HepG2 (cell line): ENCODE measurements around the gene VRK3. TPM values are rescaled to one million over a fixed set of nuclear protein-coding genes. Genes with fewer than 3 reads are reported as not detected.

Experiments used
- DPF2 ChIP-seq: sonication (generic); formaldehyde crosslinking; IDR thresholded peaks from 2 replicates; pipeline ENCODE4 v1.4.0; 2020; ENCODE audit warnings: mild to moderate bottlenecking, low read depth, missing genetic modification reagents, borderline replicate concordance
- FOXJ3 ChIP-seq: sonication (generic); formaldehyde crosslinking; IDR thresholded peaks from 2 replicates; pipeline ENCODE4 v1.4.0; 2020; ENCODE audit warnings: missing genetic modification reagents, mild to moderate bottlenecking, borderline replicate concordance
- HOXD1 ChIP-seq: sonication (generic); formaldehyde crosslinking; IDR thresholded peaks from 2 replicates; pipeline ENCODE4 v1.5.0; 2020; ENCODE audit warnings: missing genetic modification reagents
- SIN3A ChIP-seq: IDR thresholded peaks from 2 replicates; pipeline ENCODE4 v1.6.1; 2011; ENCODE audit warnings: low read depth, mild to moderate bottlenecking, control low read depth, low read length, borderline replicate concordance
- TCF7 ChIP-seq: sonication (generic); IDR thresholded peaks from 2 replicates; pipeline ENCODE4 v1.6.1; 2016; ENCODE audit warnings: antibody characterized with exemption, low read depth
- ZBTB25 ChIP-seq: IDR thresholded peaks from 2 replicates; pipeline ENCODE4 v1.6.1; 2018; ENCODE audit warnings: missing genetic modification reagents
- ZBTB8A ChIP-seq: sonication (generic); formaldehyde crosslinking; IDR thresholded peaks from 2 replicates; pipeline ENCODE4 v1.4.0; 2020; ENCODE audit warnings: mild to moderate bottlenecking, low read depth, missing genetic modification reagents, borderline replicate concordance
- ZNF407 ChIP-seq: sonication (generic); formaldehyde crosslinking; IDR thresholded peaks from one replicate; pipeline ENCODE4 v1.5.1; 2020; ENCODE audit warnings: mild to moderate bottlenecking, missing genetic modification reagents; ENCODE audit errors: not compliant biosample characterization
- polyA plus RNA-seq, 8 experiments: library from polyadenylated mRNA; depleted of rRNA in 3 of 8; stranded (reverse) in 7 of 8; unstranded in 1 of 8; fragments of >200 nt; fragmentation: Illumina TruSeq in 4 of 8; extraction: Trizol in 4 of 8; gene quantifications; 2 replicates each; pipeline versions ENCODE4 v1.2.1 to v1.2.3, GENCODE V29; 2011 to 2016; ENCODE audit warnings: low read depth in 4 of 8, missing spikeins in 1 of 8, mixed read lengths in 1 of 8; ENCODE audit not compliant: insufficient read depth in 1 of 8
- total RNA-seq, 5 experiments: library from RNA; depleted of rRNA; stranded (reverse); fragments of >200 nt; fragmentation: Illumina TruSeq; extraction: Trizol; gene quantifications; 2 replicates each; pipeline ENCODE4 v1.2.3, GENCODE V29; 2016; ENCODE audit warnings: low read depth in 1 of 5

Gene VRK3
- total and polyA plus RNA-seq, 2 of the 13 experiments (the other 11 are each of a cell fraction or from before 2014, with no cell fraction given): 23.8 to 28.3 TPM

GRCh38 chr19:50036908-50037307, 11.7 kb upstream of the VRK3 start (continued):
- TF ChIP-seq ZNF407 (no peak), SIN3A (no peak), HOXD1 (CRISPR knock-in tag) (no peak), ZBTB8A (CRISPR knock-in tag) (no peak), ZBTB25 (CRISPR knock-in tag) (no peak), TCF7 (no peak), FOXJ3 (no peak), DPF2 (CRISPR knock-in tag) (no peak)
